K562 (cell line): ENCODE results near the gene GAP43. TPM values are rescaled to one million over a fixed set of nuclear protein-coding genes. Genes with fewer than 3 reads are reported as not detected.

ENCODE experiments used
- ATAC-seq: fragments of 200-7000 bp; cut with Tn5 transposase; 3 replicates; pipeline ENCODE4 v1.9.1; 2020; ENCODE audit warnings: moderate library complexity
- BruUV-seq: library from RNA; stranded (reverse); fragments of 400-500 nt; replicated peaks from 2 replicates; lab custom pipeline; 2021; lab: Mats Ljungman, UMichigan
- CTCF ChIA-PET: fragments of 300-600 bp; formaldehyde crosslinking; extraction: SDS; loops from one replicate; lab custom pipeline; 2021; ENCODE audit warnings: low intra/inter-chr PET ratio; lab: Yijun Ruan, JAX
- POLR2A ChIA-PET: fragments of 300-600, 350-650 bp; sonication (Branson Sonifier 250); formaldehyde crosslinking; extraction: SDS; loops from one replicate; lab custom pipeline; 2021; ENCODE audit warnings: antibody characterized with exemption, inconsistent platforms; lab: Yijun Ruan, JAX
- DNase-seq, 4 experiments: peaks; one replicate each; pipeline versions ENCODE4 v3.0.0 to v3.0.0-alpha.2; 2011 to 2018; ENCODE audit warnings: low spot score in 3 of 4, mixed read lengths in 3 of 4; ENCODE audit errors: extremely low read depth in 1 of 4
- FAIRE-seq: peaks from 2 replicates; lab custom pipeline; 2011; peaks lifted over from hg19 to GRCh38; lab: Jason Lieb, UNC
- H2AFZ ChIP-seq: 2 replicates; pipeline ENCODE4 v1.6.0; 2011; ENCODE audit warnings: low read depth, low read length, control low read depth, inconsistent platforms
- H3K27ac ChIP-seq: fragments of 200-600 bp; 3 replicates; pipeline ENCODE4 v1.8.0; 2011; ENCODE audit warnings: low read depth, mild to moderate bottlenecking, control low read depth, inconsistent platforms, low read length, moderate library complexity, mixed read lengths; ENCODE audit errors: extremely low read depth
- H3K27me3 ChIP-seq, 2 experiments: fragments of 300-600 bp in 1 of 2; 2 replicates in 1 of 2; 3 replicates in 1 of 2; pipeline versions ENCODE4 v1.6.0 to v1.8.0; 2011; ENCODE audit warnings: inconsistent platforms in 2 of 2, low read length in 2 of 2, mild to moderate bottlenecking in 1 of 2, mixed read lengths in 1 of 2, moderate library complexity in 1 of 2; ENCODE audit not compliant: control insufficient read depth in 2 of 2, insufficient read depth in 2 of 2
- H3K36me3 ChIP-seq: fragments of 300-600 bp; 3 replicates; pipeline ENCODE4 v1.8.0; 2011; ENCODE audit warnings: mild to moderate bottlenecking, low read length, inconsistent platforms; ENCODE audit not compliant: control insufficient read depth, insufficient read depth
- H3K4me1 ChIP-seq, 2 experiments: fragments of 200-600 bp in 1 of 2; replicated peaks in 1 of 2; 2 replicates in 1 of 2; 3 replicates in 1 of 2; pipeline versions ENCODE4 v1.5.1 to v1.8.0; 2011; ENCODE audit warnings: inconsistent platforms in 2 of 2, low read length in 2 of 2, mild to moderate bottlenecking in 1 of 2, mixed read lengths in 1 of 2, moderate library complexity in 1 of 2; ENCODE audit not compliant: control insufficient read depth in 2 of 2, insufficient read depth in 2 of 2
- H3K4me2 ChIP-seq: 2 replicates; pipeline ENCODE4 v1.6.1; 2011; ENCODE audit warnings: low read length, control low read depth, inconsistent platforms, mixed read lengths; ENCODE audit not compliant: insufficient read depth
- H3K4me3 ChIP-seq: fragments of 200-600 bp; sonication (generic), shearing (Covaris generic); 2 replicates; pipeline ENCODE4 v1.5.1; 2016; ENCODE audit warnings: control low read depth, inconsistent platforms
- H3K79me2 ChIP-seq: fragments of 200-600 bp; 3 replicates; pipeline ENCODE4 v1.8.0; 2011; ENCODE audit warnings: low read length, inconsistent platforms; ENCODE audit not compliant: control insufficient read depth, insufficient read depth
- H3K9ac ChIP-seq, 2 experiments: 2 replicates each; pipeline versions ENCODE4 v1.6.0 to v1.6.1; 2011; ENCODE audit warnings: low read depth in 2 of 2, low read length in 2 of 2, control low read depth in 1 of 2, inconsistent platforms in 1 of 2, mild to moderate bottlenecking in 1 of 2, mixed read lengths in 1 of 2; ENCODE audit not compliant: insufficient read depth in 1 of 2
- H3K9me1 ChIP-seq: one replicate; pipeline ENCODE4 v1.6.0; 2011; ENCODE audit warnings: inconsistent platforms, mild to moderate bottlenecking, low read length, moderate library complexity; ENCODE audit not compliant: control insufficient read depth, insufficient read depth
- H3K9me3 ChIP-seq: replicated peaks from 2 replicates; pipeline ENCODE4 v1.5.1; 2011; ENCODE audit warnings: low read depth, low read length, inconsistent platforms; ENCODE audit not compliant: control insufficient read depth, insufficient read depth
- H4K20me1 ChIP-seq: replicated peaks from 2 replicates; pipeline ENCODE4 v1.6.1; 2011; ENCODE audit warnings: low read length, inconsistent platforms, mixed read lengths; ENCODE audit not compliant: control insufficient read depth, insufficient read depth
- DMBX1 ChIP-seq: fragments of 250-450 bp; sonication (Bioruptor Pico); IDR thresholded peaks from 2 replicates; pipeline ENCODE4 v1.8.0; 2022; ENCODE audit warnings: inconsistent platforms, mild to moderate bottlenecking, moderate library complexity, borderline replicate concordance
- ELF1 ChIP-seq: fragments of 200-800 bp; sonication (Bioruptor generic); IDR thresholded peaks from 2 replicates; pipeline ENCODE4 v1.6.1; 2016; ENCODE audit warnings: missing genetic modification characterization, missing compliant biosample characterization
- MCM2 ChIP-seq: fragments of 450-650 bp; IDR thresholded peaks from 2 replicates; pipeline ENCODE4 v1.6.1; 2017; ENCODE audit warnings: low read depth, mild to moderate bottlenecking
- MNT ChIP-seq, 2 experiments: fragments of 450-650 bp; conservative IDR thresholded peaks; 2 replicates each; pipeline ENCODE4 v1.6.1; 2017; ENCODE audit warnings: mild to moderate bottlenecking in 2 of 2, moderate library complexity in 2 of 2
- NCOA4 ChIP-seq: fragments of 450-650 bp; IDR thresholded peaks from 2 replicates; pipeline ENCODE4 v1.6.1; 2018; ENCODE audit warnings: mild to moderate bottlenecking; ENCODE audit not compliant: partially characterized antibody
- NFIX ChIP-seq: fragments of 250-450 bp; sonication (Bioruptor Pico); IDR thresholded peaks from 2 replicates; pipeline ENCODE4 v1.4.0; 2020; ENCODE audit warnings: low read depth, mild to moderate bottlenecking, moderate library complexity
- NRF1 ChIP-seq, 2 experiments: fragments of 450-650 bp; IDR thresholded peaks in 1 of 2; conservative IDR thresholded peaks in 1 of 2; 2 replicates each; pipeline ENCODE4 v1.6.1; 2014; ENCODE audit warnings: mild to moderate bottlenecking in 2 of 2
- SAP30 ChIP-seq: fragments of 200-600 bp; sonication (generic); IDR thresholded peaks from 2 replicates; pipeline ENCODE4 v1.6.1; 2012; ENCODE audit warnings: borderline replicate concordance, low read depth, mild to moderate bottlenecking, moderate library complexity, low read length, control low read depth, inconsistent platforms; ENCODE audit not compliant: insufficient read depth, poor library complexity, severe bottlenecking
- SMAD4 ChIP-seq: fragments of 250-450 bp; sonication (Bioruptor Pico); conservative IDR thresholded peaks from 2 replicates; pipeline ENCODE4 v1.8.0; 2021; ENCODE audit warnings: inconsistent platforms, mild to moderate bottlenecking, moderate library complexity
- SNIP1 ChIP-seq: fragments of 450-650 bp; IDR thresholded peaks from 2 replicates; pipeline ENCODE4 v1.7.1; 2017; ENCODE audit warnings: low read depth, mild to moderate bottlenecking
- SRSF3 ChIP-seq: fragments of 200-400 bp; formaldehyde crosslinking; IDR thresholded peaks from 2 replicates; pipeline ENCODE4 v1.6.1; 2016; ENCODE audit warnings: mild to moderate bottlenecking, low read length, moderate library complexity; ENCODE audit not compliant: insufficient read depth
- TBP ChIP-seq: optimal IDR thresholded peaks from 2 replicates; pipeline ENCODE3; 2011; ENCODE audit warnings: low read depth, low read length, improper control_type of control experiment
- TCFL5 ChIP-seq: fragments of 250-450 bp; sonication (Bioruptor Pico); conservative IDR thresholded peaks from 2 replicates; pipeline ENCODE4 v1.6.1; 2021; ENCODE audit warnings: mild to moderate bottlenecking, moderate library complexity, matching md5 sums
- TRIM28 ChIP-seq: fragments of 450-650 bp; IDR thresholded peaks from 2 replicates; pipeline ENCODE4 v1.6.1; 2017
- TSC22D4 ChIP-seq: fragments of 450-650 bp; IDR thresholded peaks from 2 replicates; pipeline ENCODE4 v1.6.1; 2016; ENCODE audit warnings: missing genetic modification characterization, missing biosample characterization, control low read depth
- U2AF1 ChIP-seq: fragments of 200-400 bp; formaldehyde crosslinking; optimal IDR thresholded peaks from 2 replicates; pipeline ENCODE3; 2017; ENCODE audit warnings: mild to moderate bottlenecking, low read depth, low read length, moderate library complexity
- ZNF592 ChIP-seq: fragments of 450-650 bp; IDR thresholded peaks from 2 replicates; pipeline ENCODE4 v1.6.1; 2017; ENCODE audit warnings: antibody characterized with exemption, mild to moderate bottlenecking
- WGBS: fragments of 100-300 bp; shearing (Covaris generic); methylation state at CpG from one replicate; pipeline ENCODE4 v1.1.6; 2016; ENCODE audit warnings: low coverage, mixed read lengths; ENCODE audit not compliant: insufficient coverage; ENCODE audit errors: missing lambda C conversion rate; 5-methylcytosine and 5-hydroxymethylcytosine counted together
- in situ Hi-C: fragments of 300-500 bp; cut with MboI; formaldehyde crosslinking; loops from 4 replicates; pipeline ENCODE4 v1.15.0; 2018; ENCODE audit warnings: inconsistent platforms, mixed read lengths
- intact Hi-C: fragments of 100-400 bp; cut with micrococcal nuclease; formaldehyde crosslinking; loops from 2 replicates; pipeline ENCODE4 v1.14.2; 2022
- polyA plus RNA-seq, 8 experiments: library from polyadenylated mRNA; depleted of rRNA in 4 of 8; stranded (reverse) in 5 of 8; unstranded in 3 of 8; fragments of >200 nt; fragmentation: Nextera tagmentation in 2 of 8; fragmentation: Illumina TruSeq in 1 of 8; extraction: Ambion mirVana in 2 of 8; extraction: Trizol in 1 of 8; gene quantifications; 2 replicates each; pipeline versions ENCODE4 v1.2.1 to v1.2.3, GENCODE V29; 2011 to 2014; ENCODE audit warnings: inconsistent platforms in 1 of 8, missing spikeins in 1 of 8
- total RNA-seq, 7 experiments: library from RNA; depleted of rRNA in 6 of 7; stranded (reverse); fragments of >200 nt in 6 of 7; fragmentation: Illumina TruSeq in 2 of 7; extraction: Trizol in 2 of 7; gene quantifications; 2 replicates each; pipeline versions ENCODE4 v1.2.1 to v1.2.3, GENCODE V29; 2011 to 2021; ENCODE audit warnings: low replicate concordance in 1 of 7
- TF ChIP-seq, protein P1 (sequence below): IDR thresholded peaks from 2 replicates; pipeline ENCODE4 v1.6.1; 2011; ENCODE audit not compliant: insufficient read length; ENCODE audit errors: extremely low read depth

GAP43 gene
- total and polyA plus RNA-seq, 9 of the 15 experiments (the other 6 are each of a cell fraction or from before 2014, with no cell fraction given) = 0.04 to 0.11 (median 0.09) TPM; not detected in 6

DNA sequence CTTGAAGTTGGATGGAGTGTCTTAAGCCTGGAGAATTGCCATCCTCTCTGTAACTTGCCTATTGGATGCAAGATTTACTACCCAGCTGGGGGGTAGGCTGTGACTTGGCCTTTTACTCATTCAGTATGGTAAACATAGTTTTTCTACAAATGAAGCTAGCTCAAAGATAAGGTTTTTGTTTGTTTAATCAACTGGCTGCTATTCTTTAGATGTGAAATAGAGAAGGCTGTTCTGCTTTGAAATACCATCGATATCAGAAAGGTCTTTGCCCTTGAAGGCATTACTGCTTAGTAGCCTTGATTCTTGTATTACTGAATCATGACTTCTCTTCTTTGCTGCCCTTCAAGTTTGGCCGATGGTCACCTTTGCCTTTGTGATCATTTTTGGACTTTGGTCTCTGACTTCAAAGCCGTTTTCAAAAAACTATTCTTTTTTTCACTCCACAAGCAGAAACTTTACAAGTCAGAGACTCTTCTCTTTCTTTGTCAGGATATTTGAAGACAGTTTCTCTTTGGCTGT is 83.1 kb downstream of the GAP43 start:
- DNase-seq = no peak
- WGBS = 15% methylated on average over 3 of the region's 3 CpGs
- in situ Hi-C loops = no loop called here
- FAIRE-seq = no peak
- BruUV-seq = no TSS peak
- H2AFZ ChIP-seq = no peak overlapping the region
- H3K4me1 ChIP-seq = no peaks in the 10 kb centered on the region
- no peak overlapping the region for H3K27ac ChIP-seq
- no peaks in the 10 kb centered on the region for H3K27me3 ChIP-seq
- no peak overlapping the region for H3K9ac ChIP-seq
- H3K79me2 ChIP-seq = no peaks in the 10 kb centered on the region
- H3K4me3 ChIP-seq = no peak overlapping the region
- intact Hi-C loops = no loop called here
- H3K36me3 ChIP-seq = no peaks in the 10 kb centered on the region
- no peaks in the 10 kb centered on the region for H3K9me1 ChIP-seq
- ATAC-seq = no peak
- no peaks in the 10 kb centered on the region for H4K20me1 ChIP-seq
- no peaks in the 10 kb centered on the region for H3K9me3 ChIP-seq
- ChIA-PET POLR2A (no interaction called here), CTCF (no interaction called here)
- no peak overlapping the region for H3K4me2 ChIP-seq
- TF ChIP-seq NRF1 (conservative IDR thresholded peaks at IDR 0.05 in 1 of 2, IDR thresholded peaks at IDR 0.05 in 1 of 2) = no peak
- TF ChIP-seq SMAD4 (CRISPR knock-in tag) = no peak
- no peak for TF ChIP-seq SRSF3
- TF ChIP-seq SAP30 = no peak
- no peak for TF ChIP-seq ZNF592
- no peak for TF ChIP-seq U2AF1
- TF ChIP-seq TSC22D4 (tag) = no peak
- TF ChIP-seq TCFL5 (CRISPR knock-in tag) = no peak
- TF ChIP-seq NCOA4 = no peak
- TF ChIP-seq NFIX (CRISPR knock-in tag) = no peak
- TF ChIP-seq DMBX1 = no peak
- TF ChIP-seq MCM2 = no peak
- TF ChIP-seq TBP = no peak
- no peak for TF ChIP-seq MNT (conservative IDR thresholded peaks at IDR 0.05)
- no peak for TF ChIP-seq SNIP1
- TF ChIP-seq TRIM28 = no peak
- TF ChIP-seq, protein P1, sequence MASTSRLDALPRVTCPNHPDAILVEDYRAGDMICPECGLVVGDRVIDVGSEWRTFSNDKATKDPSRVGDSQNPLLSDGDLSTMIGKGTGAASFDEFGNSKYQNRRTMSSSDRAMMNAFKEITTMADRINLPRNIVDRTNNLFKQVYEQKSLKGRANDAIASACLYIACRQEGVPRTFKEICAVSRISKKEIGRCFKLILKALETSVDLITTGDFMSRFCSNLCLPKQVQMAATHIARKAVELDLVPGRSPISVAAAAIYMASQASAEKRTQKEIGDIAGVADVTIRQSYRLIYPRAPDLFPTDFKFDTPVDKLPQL = no peak
- TF ChIP-seq ELF1 (tag) = no peak
